Suppressor macrophage treated with lipopolysaccharide for 4 hours (primary cell): ENCODE results near the gene NAXD.
"Not testable (repeated sequence)": the region's sequence is repeated elsewhere in the genome, so short reads cannot be mapped to it uniquely, and the experiment has no call there.

ENCODE experiments used
- DNase-seq: peaks from one replicate; pipeline ENCODE4 v3.0.0-alpha.2; 2020

NAXD gene

GRCh38 chr13:110628952-110629701, 13.8 kb downstream of the NAXD start:
- DNase-seq: no peak

GRCh38 chr13:110629735-110630134, 14.4 kb downstream of the NAXD start:
- DNase-seq: peak; percentile 9

GRCh38 chr13:110630566-110631119, 15.3 kb downstream of the NAXD start:
- no peak for DNase-seq

DNA sequence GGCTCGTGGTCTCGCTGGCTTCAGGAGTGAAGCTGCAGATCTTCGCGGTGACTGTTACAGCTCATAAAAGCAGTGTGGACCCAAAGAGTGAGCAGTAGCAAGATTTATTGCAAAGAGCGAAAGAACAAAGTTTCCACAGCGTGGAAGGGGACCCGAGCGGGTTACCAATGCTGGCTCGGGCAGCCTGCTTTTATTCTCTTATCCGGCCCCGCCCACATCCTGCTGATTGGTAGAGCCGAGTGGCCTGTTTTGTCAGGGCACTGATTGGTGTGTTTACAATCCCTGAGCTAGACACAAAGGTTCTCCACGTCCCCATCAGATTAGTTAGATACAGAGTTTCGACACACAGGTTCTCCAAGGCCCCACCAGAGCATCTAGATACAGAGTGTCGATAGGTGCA, 16.9 kb downstream of the NAXD start:
- not testable (repeated sequence) for DNase-seq

- DNase-seq: no peak
Observed at GRCh38 chr13:110633776-110634175, 18.4 kb downstream of the NAXD start.

- no peak for DNase-seq
Observed at GRCh38 chr13:110634558-110634957, 19.2 kb downstream of the NAXD start.

DNA sequence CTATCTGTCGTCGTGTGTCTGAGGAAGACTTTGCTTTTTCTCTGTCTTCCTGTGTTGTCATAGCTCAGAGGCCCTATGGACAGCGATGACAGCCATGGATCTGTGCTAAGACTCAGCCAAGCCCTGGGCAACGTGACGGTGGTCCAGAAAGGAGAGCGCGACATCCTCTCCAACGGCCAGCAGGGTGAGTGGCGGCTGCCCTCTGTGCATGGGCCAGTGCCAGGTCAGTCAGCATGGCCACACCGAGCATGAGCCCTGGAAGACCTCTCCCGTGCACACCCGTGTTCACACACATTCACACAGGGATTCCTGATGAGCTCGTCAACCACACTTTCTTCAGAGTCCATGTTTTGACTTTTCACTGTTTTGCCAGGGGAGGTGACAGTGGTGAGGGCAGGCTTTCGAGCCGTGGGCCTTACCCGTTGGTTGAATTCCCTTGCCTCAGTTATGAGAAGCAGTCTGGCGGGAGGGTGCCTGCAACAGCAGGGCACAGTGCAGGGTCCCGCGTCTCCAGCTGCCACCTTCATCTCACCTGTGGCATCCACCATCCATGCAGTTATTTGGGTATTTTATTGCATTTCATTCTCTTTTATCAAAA, 20.2 kb downstream of the NAXD start:
- DNase-seq: no peak

GRCh38 chr13:110636053-110636475, 20.7 kb downstream of the NAXD start:
- no peak for DNase-seq

DNA sequence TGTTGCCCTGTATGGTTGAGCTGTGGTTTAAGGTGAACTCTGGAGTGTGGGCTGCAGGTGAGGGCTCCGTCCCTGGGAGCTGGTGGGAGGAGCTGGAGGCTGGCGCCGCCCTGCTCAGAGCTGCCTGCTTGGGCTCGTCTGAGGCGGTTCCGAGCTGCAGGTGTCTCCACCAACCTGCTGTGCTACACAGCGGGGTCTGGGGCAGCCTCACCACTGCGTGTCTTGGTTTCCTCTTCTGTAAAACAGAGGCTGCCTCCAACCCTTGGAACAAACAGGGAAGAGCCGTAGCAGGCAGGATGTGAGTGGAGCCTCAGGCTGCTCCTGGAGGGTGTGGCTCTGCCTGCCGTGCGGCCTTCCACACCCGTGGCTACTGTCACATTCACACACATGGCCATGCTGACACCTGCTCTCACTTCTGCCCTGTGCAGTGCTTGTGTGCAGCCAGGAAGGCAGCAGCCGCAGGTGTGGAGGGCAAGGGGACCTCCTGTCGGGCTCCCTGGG, 21.4 kb downstream of the NAXD start:
- DNase-seq: no peak

DNA sequence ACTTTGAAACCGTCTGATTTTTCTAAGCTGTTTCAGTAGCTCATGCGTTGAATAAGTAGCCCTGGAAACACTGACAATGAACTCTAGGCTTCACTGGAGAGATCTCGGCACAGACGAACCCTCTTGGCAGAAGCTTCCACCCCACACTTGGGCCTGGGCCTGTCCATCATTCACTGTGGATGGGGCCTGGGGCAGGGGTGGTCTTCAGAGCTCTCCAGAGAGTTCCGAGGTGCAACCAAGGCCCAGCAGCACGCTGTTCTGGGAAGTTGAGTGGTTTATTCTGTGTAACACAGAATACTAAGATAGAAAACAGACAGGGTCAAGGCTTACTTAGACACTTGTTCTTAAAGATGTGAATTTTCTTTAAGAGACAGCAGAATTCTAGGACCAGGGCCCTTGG, 21.9 kb downstream of the NAXD start:
- DNase-seq: no peak

GRCh38 chr13:110637747-110638146, 22.4 kb downstream of the NAXD start:
- DNase-seq: no peak

- no peak for DNase-seq
Observed at GRCh38 chr13:110638257-110638656, 22.9 kb downstream of the NAXD start.

DNA sequence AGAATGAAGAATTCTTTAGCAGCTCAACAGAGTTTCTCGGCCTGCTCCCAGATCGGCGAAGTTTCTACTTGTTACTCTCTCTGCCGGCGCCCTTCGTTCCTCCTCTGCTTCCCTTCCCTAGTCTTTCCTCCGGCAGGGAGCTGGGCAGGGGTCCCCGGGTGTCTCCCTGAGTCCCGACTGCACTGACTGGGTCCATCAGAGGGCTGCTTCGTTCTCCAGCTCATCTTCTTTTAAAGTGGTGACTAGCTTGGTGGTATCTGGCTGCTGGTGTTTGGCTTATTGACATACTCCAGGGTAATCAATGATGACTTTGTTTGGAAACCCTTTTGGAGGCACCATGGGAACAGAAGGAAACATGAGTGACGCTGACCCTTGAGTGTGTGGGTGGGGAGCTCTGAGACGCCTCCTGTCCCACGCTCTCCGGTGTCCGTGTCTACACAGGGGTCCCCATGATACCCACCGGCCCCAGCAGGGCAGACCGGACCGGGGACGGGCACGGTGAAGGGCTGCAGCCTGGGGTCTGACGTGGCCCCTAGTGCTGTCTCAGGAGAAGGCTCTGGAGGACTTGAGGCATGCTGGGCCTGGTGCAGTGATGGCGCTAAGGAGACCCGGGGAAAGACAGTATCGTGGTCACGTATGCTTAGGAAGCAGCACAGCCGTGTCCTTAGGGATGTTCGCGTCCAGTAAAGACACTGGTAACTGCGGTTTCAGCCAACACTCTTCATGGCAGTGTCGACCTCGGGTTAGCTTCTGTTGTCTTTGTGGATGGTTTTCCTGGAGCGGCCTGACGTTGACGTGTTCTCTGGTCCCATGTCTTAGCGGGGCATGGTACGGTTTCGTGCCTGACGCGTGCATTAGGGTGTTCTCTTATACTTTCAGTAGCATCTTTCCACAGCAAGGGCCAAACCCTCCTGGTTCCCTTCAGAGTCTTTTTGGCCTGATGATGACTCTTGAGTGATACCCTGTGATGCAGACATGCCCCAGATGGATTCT, 23.8 kb downstream of the NAXD start:
- DNase-seq: no peak

DNA sequence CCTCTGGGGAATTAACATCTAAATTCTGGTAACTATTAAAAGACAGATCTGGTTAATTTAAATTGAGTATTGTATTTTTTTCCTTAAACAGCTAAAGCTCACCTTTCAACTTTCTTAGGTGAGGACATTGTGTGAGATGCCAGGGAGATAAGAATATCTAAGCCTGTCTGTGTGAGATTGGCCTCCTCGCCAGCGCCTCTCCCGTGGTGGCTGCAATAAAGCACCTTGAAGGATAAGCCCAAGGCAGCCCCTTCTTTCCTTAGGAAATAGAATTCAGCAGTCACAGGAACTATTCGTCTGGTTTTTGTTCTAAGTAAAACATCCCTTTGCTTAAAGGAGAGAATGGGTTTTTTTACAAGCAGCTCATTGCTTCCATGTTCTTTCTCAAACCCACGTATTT, 24.6 kb downstream of the NAXD start:
- DNase-seq: no peak

GRCh38 chr13:110640591-110641029, 25.3 kb downstream of the NAXD start:
- DNase-seq: no peak

DNA sequence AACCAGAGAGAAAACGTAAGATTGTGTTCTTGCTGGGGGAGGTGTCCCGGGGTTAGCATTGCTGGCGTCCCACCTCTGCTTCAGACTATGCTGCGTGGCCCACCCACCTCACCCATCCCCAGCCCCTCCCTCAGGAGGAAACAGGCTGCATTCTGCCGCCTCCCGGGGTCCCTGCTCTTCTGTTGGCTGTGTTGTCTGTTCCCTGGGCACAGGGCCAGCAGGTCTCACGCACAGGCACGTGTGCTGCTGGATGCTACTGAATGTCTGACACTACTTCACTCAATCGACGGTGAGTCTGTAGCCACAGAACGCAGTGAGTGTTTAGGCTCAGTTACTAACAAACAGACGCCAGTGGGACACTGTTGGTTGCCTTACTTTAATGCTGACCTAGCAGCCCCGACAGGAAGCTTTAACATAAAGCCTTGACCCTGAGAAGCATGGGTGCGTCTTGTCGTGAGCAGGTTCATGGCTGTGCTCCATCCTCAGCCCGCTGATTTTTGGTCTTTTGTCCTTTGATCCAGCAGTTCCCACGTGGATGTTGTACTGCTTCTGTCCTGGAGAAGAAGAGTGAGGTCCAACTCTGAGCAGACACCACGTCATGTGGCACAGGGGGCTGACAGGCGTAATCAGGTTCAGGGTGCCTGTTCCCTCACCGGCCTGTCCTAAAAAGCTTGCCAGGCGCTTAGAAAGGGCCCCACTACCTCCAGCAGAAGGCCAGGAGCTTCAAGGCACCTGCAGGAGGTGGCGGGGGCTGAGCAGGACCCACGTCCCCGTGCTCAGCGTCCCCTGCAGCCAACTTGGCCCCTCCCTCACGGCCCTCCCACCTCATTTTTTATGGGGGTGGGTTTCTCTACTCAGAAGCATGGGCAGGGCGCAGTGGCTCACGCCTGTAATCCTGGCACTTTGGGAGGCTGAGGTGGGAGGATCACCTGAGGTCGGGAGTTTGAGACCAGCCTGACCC, 26.0 kb downstream of the NAXD start:
- DNase-seq: no peak

- DNase-seq: no peak
Observed at GRCh38 chr13:110642291-110642981, 27.1 kb downstream of the NAXD start.

DNA sequence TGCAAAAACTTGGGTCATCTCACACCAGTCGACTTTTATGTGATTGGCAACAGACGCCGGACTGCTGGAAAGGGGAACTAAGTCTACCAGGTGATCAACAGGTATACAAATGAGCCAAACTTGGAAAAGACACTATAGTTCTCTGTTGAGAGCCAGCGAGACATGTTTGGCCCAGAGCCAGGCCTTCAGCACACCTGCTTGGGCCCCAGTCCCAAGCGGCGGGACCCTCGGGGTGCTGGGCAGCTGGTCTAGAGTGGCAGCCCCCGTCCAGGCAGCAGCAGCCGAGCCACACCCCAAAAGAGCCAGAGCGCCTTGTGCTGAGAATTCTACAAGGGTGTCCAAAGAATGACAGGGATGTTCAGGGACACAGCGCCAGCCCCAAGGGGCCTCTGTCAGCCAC, 28.0 kb downstream of the NAXD start:
- no peak for DNase-seq

DNA sequence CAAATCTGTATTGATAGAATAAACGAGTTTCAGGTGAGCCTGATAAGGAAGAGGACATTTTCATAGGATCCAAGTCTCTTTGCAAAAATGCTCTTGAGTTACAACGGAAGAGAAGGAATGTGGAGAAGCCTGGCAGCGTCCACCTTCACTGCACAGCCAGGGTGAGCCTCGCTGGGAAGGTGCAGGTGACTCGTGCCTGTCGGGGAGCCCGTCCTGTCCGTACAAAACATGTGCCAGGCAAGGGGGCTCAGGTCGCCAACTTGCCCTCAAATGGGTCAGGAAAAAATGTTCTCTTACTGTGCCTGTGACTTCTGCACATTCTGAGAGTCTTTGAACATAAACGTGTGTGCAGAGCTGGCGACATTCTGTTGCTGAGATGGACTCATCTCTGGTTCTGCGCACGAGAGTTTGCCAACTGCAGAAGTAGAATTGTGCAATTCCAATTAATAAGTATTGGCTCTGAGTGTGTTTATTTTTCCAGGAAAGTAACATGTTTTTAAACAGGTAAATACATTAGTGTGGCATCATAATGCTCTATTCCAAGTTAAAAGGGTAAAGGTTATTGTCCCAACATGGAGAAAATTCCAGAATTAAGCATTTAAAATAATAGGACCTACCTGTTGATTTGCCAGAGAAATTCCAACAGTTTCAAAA, 28.6 kb downstream of the NAXD start:
- no peak for DNase-seq

DNA sequence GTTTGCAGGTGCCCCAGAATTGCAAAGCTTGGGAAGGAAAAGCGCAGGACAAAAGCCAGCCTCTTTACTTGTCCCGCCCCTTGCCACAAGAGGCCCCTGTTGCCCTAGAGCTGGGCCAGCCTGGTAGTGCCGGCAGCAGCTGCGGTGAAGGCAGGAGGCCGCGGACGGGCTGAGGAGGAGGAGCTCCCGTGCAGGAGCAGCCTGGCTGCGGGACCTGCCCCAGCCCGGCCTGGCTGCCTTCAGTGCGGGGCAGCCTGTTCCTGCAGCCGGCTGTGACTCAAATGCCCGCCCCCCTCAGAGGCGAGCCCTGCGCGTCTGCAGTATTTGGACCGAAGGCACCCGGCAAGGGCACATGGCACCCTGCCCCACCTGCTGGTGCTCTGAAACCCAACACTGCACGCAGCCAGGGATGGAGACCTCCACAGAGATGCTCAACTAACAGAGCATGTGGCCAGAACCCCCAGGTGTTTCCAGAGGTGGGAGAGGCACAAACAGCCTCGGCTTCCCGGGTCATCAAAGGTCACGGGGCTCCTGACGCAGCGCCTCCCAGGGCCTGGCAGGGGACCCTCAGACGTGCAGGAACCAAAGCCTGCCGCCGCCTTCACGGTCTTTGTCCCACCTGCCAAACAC, 29.7 kb downstream of the NAXD start:
- DNase-seq: peak; percentile 65
